Peyer's patch (tissue), 4 donors: Measurements from ENCODE around the gene FGD5. TPM values are rescaled to one million over a fixed set of nuclear protein-coding genes. Genes with fewer than 3 reads are reported as not detected.

Experiments
- DNase-seq, 3 donors: peaks; one replicate each; pipeline ENCODE4 v3.0.0-alpha.2; 2017 to 2019
- H3K27ac ChIP-seq, 4 donors: fragments of 200-600 bp; sonication (generic); one replicate each; pipeline ENCODE4 v1.5.1; 2016 to 2019
- H3K27me3 ChIP-seq, 2 donors: fragments of 200-600 bp; sonication (generic); one replicate each; pipeline ENCODE4 v1.5.1; 2019
- H3K36me3 ChIP-seq, 3 donors: fragments of 200-600 bp; sonication (generic); one replicate each; pipeline ENCODE4 v1.5.1; 2016 to 2019
- H3K4me1 ChIP-seq, 4 donors: fragments of 200-600 bp; sonication (generic); one replicate each; pipeline ENCODE4 v1.5.1; 2016 to 2019
- H3K4me3 ChIP-seq, 4 donors: fragments of 200-600 bp; sonication (generic); 1 replicate in 3 of 4; 2 replicates in 1 of 4; pipeline ENCODE4 v1.5.1; 2016 to 2019; ENCODE audit warnings: mild to moderate bottlenecking in 1 of 4
- H3K9me3 ChIP-seq, 4 donors: fragments of 200-600 bp; sonication (generic); one replicate each; pipeline ENCODE4 v1.5.1; 2016 to 2019; ENCODE audit warnings: mild to moderate bottlenecking in 1 of 4
- CTCF ChIP-seq, 6 experiments: fragments of 450-650 bp in 4 of 6; fragments of 200-600 bp in 2 of 6; sonication (generic) in 1 of 6; IDR thresholded peaks; one replicate each; pipeline ENCODE4 v1.5.1; 2017 to 2019; ENCODE audit warnings: antibody characterized with exemption in 6 of 6, mild to moderate bottlenecking in 3 of 6, moderate library complexity in 1 of 6
- POLR2A ChIP-seq, 2 donors: fragments of 450-650 bp; IDR thresholded peaks; one replicate each; pipeline ENCODE4 v1.5.1; 2017; ENCODE audit warnings: antibody characterized with exemption in 2 of 2, mild to moderate bottlenecking in 2 of 2, moderate library complexity in 2 of 2
- total RNA-seq, 4 donors: library from RNA; depleted of rRNA; stranded (reverse); fragments of >200 nt; gene quantifications; one replicate each; pipeline ENCODE4 v1.1.0, GENCODE V29; 2016

The FGD5 gene
- total RNA-seq, 4 donors from 2014 or later = 8.6 to 65.2 (median 18.1) TPM

- Histone ChIP-seq H3K9me3 (no peaks in the 10 kb centered on the region), H3K36me3 (no peaks in the 10 kb centered on the region), H3K4me3 (no peak overlapping the region), H3K27ac (no peak overlapping the region), H3K27me3 (no peaks in the 10 kb centered on the region), H3K4me1 (peaks cover 0 to 8% (median 0%) of the 10 kb centered on the region in 4 donors)
- DNase-seq = no peak
- TF ChIP-seq POLR2A (IDR thresholded peaks at IDR 0.05) (no peak), CTCF (IDR thresholded peaks at IDR 0.05) (no peak)
These were observed 115.2 kb downstream of the FGD5 start for GRCh38 chr3:14933820-14934425.

DNA sequence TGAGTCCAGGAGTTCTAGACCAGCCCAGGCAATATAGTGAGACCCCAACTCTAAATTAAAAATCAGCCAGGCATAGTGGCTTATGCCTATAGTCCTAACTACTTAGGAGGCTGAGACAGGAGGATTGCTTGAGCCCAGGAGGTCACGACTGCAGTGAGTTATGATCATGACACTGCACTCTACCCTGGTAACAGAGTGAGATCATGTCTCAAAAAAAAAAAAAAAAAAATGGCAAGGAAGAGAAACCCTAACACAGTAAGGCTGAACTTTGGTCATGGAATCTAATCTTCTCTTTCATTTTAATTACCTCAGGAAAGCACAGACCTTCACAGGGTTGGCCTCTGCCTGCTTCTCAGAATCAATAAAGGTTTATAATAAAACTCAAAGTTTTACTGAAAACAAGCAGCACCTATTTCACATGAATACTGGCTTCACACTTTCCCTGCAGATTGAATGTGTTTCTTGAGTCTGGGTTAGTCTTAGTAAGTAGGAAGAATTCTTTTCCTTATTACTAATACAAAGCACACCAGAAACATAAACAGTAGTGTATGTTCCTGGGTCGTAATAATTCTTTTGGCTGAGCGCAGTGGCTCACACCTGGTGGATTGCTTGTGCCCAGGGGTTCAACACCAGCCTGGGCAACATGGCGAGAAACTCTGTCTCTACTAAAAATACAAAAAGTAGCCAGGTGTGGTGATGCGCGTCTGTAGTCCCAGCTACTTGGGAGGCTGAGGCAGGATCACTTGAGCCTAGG, 117.0 kb downstream of the FGD5 start:
- Histone ChIP-seq H3K4me1 (peaks cover 0 to 8% (median 0%) of the 10 kb centered on the region in 4 donors), H3K27ac (peak overlapping the region in 3 of 4 donors; percentile 60 to 85 (median 76)), H3K27me3 (no peaks in the 10 kb centered on the region), H3K4me3 (no peak overlapping the region), H3K9me3 (no peaks in the 10 kb centered on the region), H3K36me3 (no peaks in the 10 kb centered on the region)
- DNase-seq = no peak
- TF ChIP-seq CTCF (IDR thresholded peaks at IDR 0.05) = no peak
- TF ChIP-seq POLR2A (IDR thresholded peaks at IDR 0.05) = no peak

DNA sequence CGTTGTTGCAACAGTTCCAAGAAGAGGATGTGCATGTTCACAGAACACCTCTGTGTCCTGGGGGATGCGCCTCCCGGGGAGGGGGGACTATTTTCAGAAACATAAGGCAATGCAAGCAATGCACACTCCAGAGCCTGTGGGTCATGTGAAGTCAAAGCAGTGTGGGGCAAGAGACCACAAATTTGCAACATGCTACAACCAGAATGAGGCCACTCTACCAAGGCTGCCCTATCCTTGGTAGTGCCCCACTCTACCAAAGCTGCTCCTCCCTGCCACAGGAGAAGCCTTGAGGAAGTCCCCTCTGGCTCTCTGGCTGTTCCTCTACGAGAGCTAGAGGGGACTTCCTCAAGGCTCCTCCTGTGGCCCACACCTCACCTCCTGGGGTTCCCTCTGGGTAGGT, 120.2 kb downstream of the FGD5 start:
- TF ChIP-seq CTCF (IDR thresholded peaks at IDR 0.05) (no peak), POLR2A (IDR thresholded peaks at IDR 0.05) (no peak)
- H3K36me3 ChIP-seq = peaks cover 0 to 2% (median 0%) of the 10 kb centered on the region in 3 donors
- peaks cover 0 to 19% (median 0%) of the 10 kb centered on the region in 4 donors for H3K4me1 ChIP-seq
- no peaks in the 10 kb centered on the region for H3K27me3 ChIP-seq
- no peak overlapping the region for H3K27ac ChIP-seq
- H3K9me3 ChIP-seq = no peaks in the 10 kb centered on the region
- no peak for DNase-seq
- H3K4me3 ChIP-seq = no peak overlapping the region

DNA sequence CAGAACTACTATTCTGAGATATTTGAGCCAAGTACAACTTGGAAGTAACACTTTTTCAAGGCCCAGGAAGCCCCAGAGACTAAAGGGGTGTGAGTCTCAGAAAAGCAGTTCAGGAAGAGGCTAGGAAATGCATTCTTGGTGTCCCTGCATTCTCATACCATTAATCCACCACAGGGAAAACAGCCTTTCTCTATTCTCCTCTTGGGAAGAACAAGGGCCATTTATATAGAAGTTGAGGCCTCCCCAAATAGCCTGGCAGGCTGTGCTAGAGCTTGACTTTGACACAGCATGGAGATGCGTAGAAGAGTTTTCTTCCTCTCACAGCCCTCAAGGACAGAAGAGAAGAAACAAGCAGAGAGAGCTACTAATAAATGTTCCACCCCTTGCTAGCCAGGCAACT, 123.1 kb downstream of the FGD5 start:
- H3K27me3 ChIP-seq = no peaks in the 10 kb centered on the region
- no peak for DNase-seq
- TF ChIP-seq POLR2A (IDR thresholded peaks at IDR 0.05) (no peak), CTCF (IDR thresholded peaks at IDR 0.05) (no peak)
- H3K27ac ChIP-seq = no peak overlapping the region
- peaks cover 0 to 20% (median 0%) of the 10 kb centered on the region in 3 donors for H3K36me3 ChIP-seq
- no peaks in the 10 kb centered on the region for H3K9me3 ChIP-seq
- no peak overlapping the region for H3K4me3 ChIP-seq
- peaks cover 0 to 28% (median 3%) of the 10 kb centered on the region in 4 donors for H3K4me1 ChIP-seq

DNA sequence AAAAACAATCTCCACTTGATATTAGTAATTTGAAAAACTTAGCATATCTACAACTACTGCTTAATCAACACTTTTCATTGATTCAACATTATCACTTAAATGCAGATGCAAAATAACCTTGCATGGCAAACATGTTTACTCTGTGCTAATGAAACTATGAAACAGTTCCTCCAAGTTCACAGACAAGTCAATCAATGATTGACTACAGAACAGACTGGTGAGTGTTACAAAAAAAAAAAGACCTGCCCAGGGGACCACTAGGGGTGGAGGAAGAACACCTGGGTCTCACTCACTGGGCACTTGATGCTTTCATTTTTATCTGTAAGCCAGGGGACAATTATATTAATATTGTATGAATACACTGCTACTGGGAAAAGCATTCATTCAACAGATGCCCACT, 124.3 kb downstream of the FGD5 start:
- TF ChIP-seq CTCF (IDR thresholded peaks at IDR 0.05) = no peak
- no peak for TF ChIP-seq POLR2A (IDR thresholded peaks at IDR 0.05)
- Histone ChIP-seq H3K4me3 (no peak overlapping the region), H3K9me3 (no peaks in the 10 kb centered on the region), H3K27me3 (no peaks in the 10 kb centered on the region), H3K27ac (peak overlapping the region in 1 of 4 donors; percentile 8), H3K4me1 (peaks cover 0 to 28% (median 3%) of the 10 kb centered on the region in 4 donors), H3K36me3 (peaks cover 0 to 20% (median 0%) of the 10 kb centered on the region in 3 donors)
- no peak for DNase-seq
